ENCODE data around the gene CDKN1A. TPM values are rescaled to one million over a fixed set of nuclear protein-coding genes. Genes with fewer than 3 reads are reported as not detected.
"Not testable (repeated sequence)": the region's sequence is repeated elsewhere in the genome, so short reads cannot be mapped to it uniquely, and the experiment has no call there.

Gene CDKN1A
- total RNA-seq, 5 donors from 2014 or later (not counting 1 experiment from before 2014, with no cell fraction given), result 9.6 to 88.9 (median 11.8) TPM

GRCh38 chr6:36643977-36644376 lies 34.5 kb upstream of the CDKN1A start:
- 90% methylated on average over 1 of the region's 4 CpGs for WGBS (ENCODE audit: insufficient coverage)
- Mint-ChIP-seq H3K4me3 (no peak overlapping the region), H3K27ac (no peak overlapping the region), H3K36me3 (no peaks in the 10 kb centered on the region), H3K27me3 (no peaks in the 10 kb centered on the region), H3K4me1 (no peaks in the 10 kb centered on the region), H3K9me3 (no peaks in the 10 kb centered on the region)
- Histone ChIP-seq H3K36me3 (ENCODE audit: control insufficient read depth in 2 of 2, extremely low read depth in 1 of 2, insufficient read depth in 1 of 2, low read length in 1 of 2) (no peaks in the 10 kb centered on the region), H3K27ac (ENCODE audit: low read length) (no peak overlapping the region), H3K9me3 (no peaks in the 10 kb centered on the region), H3K4me1 (ENCODE audit: control insufficient read depth in 1 of 2, extremely low read depth in 1 of 2, insufficient read depth in 2 of 2, low read length in 2 of 2) (no peaks in the 10 kb centered on the region), H3K4me3 (ENCODE audit: control insufficient read depth in 1 of 2, extremely low read depth in 1 of 2, low read length in 1 of 2) (no peak overlapping the region), H3K27me3 (replicated peaks in 1 of 2; ENCODE audit: control insufficient read depth in 2 of 2, extremely low read depth in 1 of 2, insufficient read depth in 2 of 2, low read length in 1 of 2) (peaks cover 0 to 3% of the 10 kb centered on the region in 2 experiments)
- no peak for ATAC-seq (replicated peaks in 1 of 4)
- no peak for DNase-seq
- ChIA-PET CTCF (interaction anchor here in 1 of 2 donors (0.5 to 0.7 kb wide), 2 partner anchors 30 to 238 kb away, joined by 4 to 6 read pairs; no protein-coding TSS in a partner anchor), POLR2A (no interaction called here)

DNA sequence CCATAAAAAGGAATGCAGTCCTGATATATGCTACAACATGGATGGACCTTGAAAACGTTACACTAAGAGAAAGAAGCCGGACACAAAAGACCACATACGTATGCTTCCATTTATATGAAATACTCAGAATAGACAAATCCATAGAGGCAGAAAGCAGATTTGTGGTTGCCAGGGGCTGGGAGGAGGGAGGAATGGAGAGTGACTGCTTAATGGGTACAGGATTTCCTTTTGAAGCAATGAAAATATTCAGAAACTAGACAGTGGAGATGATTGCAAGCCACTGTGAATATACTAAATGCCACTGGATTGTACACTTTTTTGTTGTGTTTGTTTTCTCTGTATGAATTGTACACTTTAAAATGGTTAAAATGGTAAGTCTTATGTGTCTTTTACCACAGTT lies 29.4 kb upstream of the CDKN1A start:
- Mint-ChIP-seq H3K4me3 (no peak overlapping the region), H3K36me3 (no peaks in the 10 kb centered on the region), H3K4me1 (no peaks in the 10 kb centered on the region), H3K27me3 (peaks cover 7 to 10% of the 10 kb centered on the region in 2 donors), H3K27ac (no peak overlapping the region), H3K9me3 (no peaks in the 10 kb centered on the region)
- Histone ChIP-seq H3K9me3 (no peaks in the 10 kb centered on the region), H3K36me3 (ENCODE audit: control insufficient read depth in 2 of 2, extremely low read depth in 1 of 2, insufficient read depth in 1 of 2, low read length in 1 of 2) (no peaks in the 10 kb centered on the region), H3K4me3 (ENCODE audit: control insufficient read depth in 1 of 2, extremely low read depth in 1 of 2, low read length in 1 of 2) (no peak overlapping the region), H3K27me3 (replicated peaks in 1 of 2; ENCODE audit: control insufficient read depth in 2 of 2, extremely low read depth in 1 of 2, insufficient read depth in 2 of 2, low read length in 1 of 2) (peaks cover 0 to 19% of the 10 kb centered on the region in 2 experiments), H3K27ac (ENCODE audit: low read length) (no peak overlapping the region), H3K4me1 (ENCODE audit: control insufficient read depth in 1 of 2, extremely low read depth in 1 of 2, insufficient read depth in 2 of 2, low read length in 2 of 2) (no peaks in the 10 kb centered on the region)
- no CpG with 5 or more reads among the region's 3 CpGs for WGBS (ENCODE audit: insufficient coverage)
- no peak for ATAC-seq (replicated peaks in 1 of 4)
- ChIA-PET CTCF (no interaction called here), POLR2A (no interaction called here)
- DNase-seq, result no peak

DNA sequence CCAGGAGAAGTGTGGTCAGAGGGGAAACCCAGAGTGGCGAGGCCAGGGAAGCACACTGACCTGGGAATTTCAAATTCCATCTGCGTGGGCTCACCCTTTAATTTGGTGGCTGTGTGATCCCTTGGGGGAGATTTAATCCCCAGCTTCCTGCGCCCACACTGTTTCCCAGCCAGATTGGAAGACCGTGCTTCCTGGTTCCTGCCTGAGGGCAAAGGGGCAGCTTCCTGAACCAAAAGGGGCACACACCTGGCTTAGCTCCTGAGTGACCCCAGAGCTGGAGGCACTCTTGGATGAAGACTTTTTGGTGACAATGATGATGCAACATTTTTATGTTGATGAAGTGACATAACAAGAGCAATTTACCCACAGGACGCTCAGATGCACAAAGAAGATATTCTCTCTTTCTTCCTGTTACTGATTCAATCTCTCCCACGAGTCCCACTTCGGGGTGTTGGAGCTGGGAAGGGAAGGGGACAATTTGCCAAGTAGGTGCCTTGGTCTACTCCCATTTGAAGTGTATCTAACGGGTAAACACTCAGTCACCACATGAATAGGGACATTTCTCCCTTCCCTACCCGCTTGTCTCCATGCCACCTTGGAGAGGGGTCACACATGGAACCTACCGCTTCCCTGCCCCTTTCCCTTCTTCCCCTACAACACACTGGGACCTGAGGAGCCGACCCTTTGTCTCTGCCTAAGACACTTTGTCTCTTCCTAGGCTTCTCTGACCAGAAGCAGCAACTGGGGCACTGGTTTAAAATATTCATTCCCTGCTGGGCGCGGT lies 28.6 kb upstream of the CDKN1A start:
- ATAC-seq (replicated peaks in 1 of 4), result no peak
- whole genome bisulfite sequencing (ENCODE audit: insufficient coverage), result 75% methylated on average over 6 of the region's 13 CpGs
- Histone ChIP-seq H3K4me1 (ENCODE audit: control insufficient read depth in 1 of 2, extremely low read depth in 1 of 2, insufficient read depth in 2 of 2, low read length in 2 of 2) (no peaks in the 10 kb centered on the region), H3K27ac (ENCODE audit: low read length) (no peak overlapping the region), H3K36me3 (ENCODE audit: control insufficient read depth in 2 of 2, extremely low read depth in 1 of 2, insufficient read depth in 1 of 2, low read length in 1 of 2) (no peaks in the 10 kb centered on the region), H3K27me3 (replicated peaks in 1 of 2; ENCODE audit: control insufficient read depth in 2 of 2, extremely low read depth in 1 of 2, insufficient read depth in 2 of 2, low read length in 1 of 2) (peaks cover 0 to 21% of the 10 kb centered on the region in 2 experiments), H3K4me3 (ENCODE audit: control insufficient read depth in 1 of 2, extremely low read depth in 1 of 2, low read length in 1 of 2) (no peak overlapping the region), H3K9me3 (no peaks in the 10 kb centered on the region)
- DNase-seq, result no peak
- Mint-ChIP-seq H3K36me3 (no peaks in the 10 kb centered on the region), H3K27me3 (peaks cover 7 to 13% of the 10 kb centered on the region in 2 donors), H3K4me3 (no peak overlapping the region), H3K4me1 (no peaks in the 10 kb centered on the region), H3K9me3 (no peaks in the 10 kb centered on the region), H3K27ac (no peak overlapping the region)
- POLR2A ChIA-PET, result no interaction called here
- CTCF ChIA-PET, result no interaction called here

DNA sequence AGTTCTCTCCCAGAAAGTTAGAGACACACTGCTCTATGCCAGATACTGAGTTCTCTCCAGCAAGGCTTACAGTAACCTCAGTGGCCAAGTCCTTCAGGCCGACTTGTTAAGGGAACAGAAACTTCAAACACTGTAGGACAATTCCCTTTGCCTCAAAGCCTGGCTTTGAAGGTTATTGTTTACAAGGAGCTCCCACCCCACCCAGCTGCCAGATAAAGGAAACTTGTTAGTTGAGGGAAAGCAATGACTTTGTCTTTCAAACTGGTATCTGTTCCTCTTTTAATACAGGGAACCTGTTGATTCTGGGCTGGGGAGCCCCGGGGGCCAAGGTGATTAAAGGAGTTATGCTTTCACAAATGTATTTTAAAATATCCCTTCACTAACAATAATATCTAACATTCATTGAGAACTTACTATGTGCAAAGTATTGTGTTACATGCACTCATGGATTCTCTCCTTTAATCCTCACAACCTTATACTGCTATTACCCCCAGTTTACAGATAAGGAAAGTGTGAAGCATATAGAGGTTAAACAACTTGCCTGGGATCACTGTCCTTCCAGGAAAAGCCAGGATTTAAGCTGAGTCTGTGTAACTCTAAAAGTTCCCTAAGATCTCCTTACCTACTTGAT lies 27.6 kb upstream of the CDKN1A start:
- peak in 1 of 35 experiments; percentile 4 for DNase-seq
- ChIA-PET CTCF (no interaction called here), POLR2A (interaction anchor here in 1 of 2 donors (0.5 to 0.8 kb wide), 3 partner anchors 9 to 114 kb away, joined by 3 read pairs; no protein-coding TSS in a partner anchor)
- peaks cover 15 to 20% of the 10 kb centered on the region in 2 donors for H3K27me3 Mint-ChIP-seq
- Histone ChIP-seq H3K36me3 (ENCODE audit: control insufficient read depth in 2 of 2, extremely low read depth in 1 of 2, insufficient read depth in 1 of 2, low read length in 1 of 2) (no peaks in the 10 kb centered on the region), H3K4me3 (ENCODE audit: control insufficient read depth in 1 of 2, extremely low read depth in 1 of 2, low read length in 1 of 2) (no peak overlapping the region), H3K27ac (ENCODE audit: low read length) (no peak overlapping the region), H3K4me1 (ENCODE audit: control insufficient read depth in 1 of 2, extremely low read depth in 1 of 2, insufficient read depth in 2 of 2, low read length in 2 of 2) (no peaks in the 10 kb centered on the region), H3K27me3 (replicated peaks in 1 of 2; ENCODE audit: control insufficient read depth in 2 of 2, extremely low read depth in 1 of 2, insufficient read depth in 2 of 2, low read length in 1 of 2) (peaks cover 0 to 23% of the 10 kb centered on the region in 2 experiments), H3K9me3 (no peaks in the 10 kb centered on the region)
- H3K4me1 Mint-ChIP-seq, result no peaks in the 10 kb centered on the region
- 43% methylated on average over 1 of the region's 2 CpGs for WGBS (ENCODE audit: insufficient coverage)
- no peaks in the 10 kb centered on the region for H3K9me3 Mint-ChIP-seq
- H3K27ac Mint-ChIP-seq, result no peak overlapping the region
- H3K36me3 Mint-ChIP-seq, result no peaks in the 10 kb centered on the region
- H3K4me3 Mint-ChIP-seq, result no peak overlapping the region
- no peak for ATAC-seq (replicated peaks in 1 of 4)

GRCh38 chr6:36651659-36652379 lies 26.7 kb upstream of the CDKN1A start:
- H3K4me1 Mint-ChIP-seq, result no peaks in the 10 kb centered on the region
- no peaks in the 10 kb centered on the region for H3K36me3 Mint-ChIP-seq
- Histone ChIP-seq H3K36me3 (ENCODE audit: control insufficient read depth in 2 of 2, extremely low read depth in 1 of 2, insufficient read depth in 1 of 2, low read length in 1 of 2) (no peaks in the 10 kb centered on the region), H3K4me1 (ENCODE audit: control insufficient read depth in 1 of 2, extremely low read depth in 1 of 2, insufficient read depth in 2 of 2, low read length in 2 of 2) (no peaks in the 10 kb centered on the region), H3K27me3 (replicated peaks in 1 of 2; ENCODE audit: control insufficient read depth in 2 of 2, extremely low read depth in 1 of 2, insufficient read depth in 2 of 2, low read length in 1 of 2) (peaks cover 0 to 23% of the 10 kb centered on the region in 2 experiments), H3K4me3 (ENCODE audit: control insufficient read depth in 1 of 2, extremely low read depth in 1 of 2, low read length in 1 of 2) (no peak overlapping the region), H3K27ac (ENCODE audit: low read length) (no peak overlapping the region), H3K9me3 (no peaks in the 10 kb centered on the region)
- H3K9me3 Mint-ChIP-seq, result no peaks in the 10 kb centered on the region
- H3K4me3 Mint-ChIP-seq, result no peak overlapping the region
- peaks cover 23 to 25% of the 10 kb centered on the region in 2 donors for H3K27me3 Mint-ChIP-seq
- no peak for ATAC-seq (replicated peaks in 1 of 4)
- 78% methylated on average over 2 of the region's 11 CpGs for WGBS (ENCODE audit: insufficient coverage)
- no peak for DNase-seq
- no peak overlapping the region for H3K27ac Mint-ChIP-seq
- ChIA-PET CTCF (no interaction called here), POLR2A (interaction anchor here in 1 of 2 donors (0.5 kb wide), 1 partner anchor 10 kb away, joined by 3 read pairs; no protein-coding TSS in a partner anchor)

DNA sequence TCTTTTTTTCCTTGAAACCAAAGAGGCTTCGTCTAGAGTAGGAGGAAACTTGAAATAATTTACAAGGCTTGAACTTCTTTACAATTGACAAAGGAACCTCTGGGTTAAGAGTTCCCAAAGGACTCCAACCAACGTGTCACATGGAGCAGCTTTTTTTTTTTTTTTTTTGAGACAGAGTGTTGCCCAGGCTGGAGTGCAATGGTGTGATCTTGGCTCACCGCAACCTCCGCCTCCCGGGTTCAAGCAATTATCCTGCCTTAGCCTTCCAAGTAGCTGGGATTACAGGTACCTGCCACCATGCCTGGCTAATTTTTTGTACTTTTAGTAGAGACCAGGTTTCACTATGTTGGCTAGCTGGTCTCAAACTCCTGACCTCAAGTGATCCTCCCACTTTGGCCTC lies 24.0 kb upstream of the CDKN1A start:
- not testable (repeated sequence) for H3K9me3 ChIP-seq; ATAC-seq (replicated peaks in 1 of 4); H3K27ac Mint-ChIP-seq; H3K4me1 Mint-ChIP-seq; H3K27ac ChIP-seq (ENCODE audit: low read length); H3K36me3 ChIP-seq (ENCODE audit: control insufficient read depth in 2 of 2, extremely low read depth in 1 of 2, insufficient read depth in 1 of 2, low read length in 1 of 2); H3K9me3 Mint-ChIP-seq; DNase-seq; H3K4me1 ChIP-seq (ENCODE audit: control insufficient read depth in 1 of 2, extremely low read depth in 1 of 2, insufficient read depth in 2 of 2, low read length in 2 of 2); H3K36me3 Mint-ChIP-seq; H3K4me3 ChIP-seq (ENCODE audit: control insufficient read depth in 1 of 2, extremely low read depth in 1 of 2, low read length in 1 of 2); H3K4me3 Mint-ChIP-seq
- POLR2A ChIA-PET, result interaction anchor here in 1 of 2 donors (0.6 kb wide), 1 partner anchor 628 kb away, joined by 3 read pairs; no protein-coding TSS in a partner anchor
- peaks cover 0 to 25% of the 10 kb centered on the region in 2 experiments for H3K27me3 ChIP-seq (replicated peaks in 1 of 2; ENCODE audit: control insufficient read depth in 2 of 2, extremely low read depth in 1 of 2, insufficient read depth in 2 of 2, low read length in 1 of 2)
- H3K27me3 Mint-ChIP-seq, result peaks cover 32 to 35% of the 10 kb centered on the region in 2 donors
- 60% methylated on average over 1 of the region's 5 CpGs for WGBS (ENCODE audit: insufficient coverage)
- CTCF ChIA-PET, result interaction anchor here in 1 of 2 donors (0.6 kb wide), 1 partner anchor 196 kb away, joined by 4 read pairs; no protein-coding TSS in a partner anchor
